Measurements from ENCODE around the gene RTRAF. TPM values are rescaled to one million over a fixed set of nuclear protein-coding genes. Genes with fewer than 3 reads are reported as not detected.

RTRAF gene
- total and polyA plus RNA-seq, 10 of the 15 experiments (the other 5 are each of a cell fraction or from before 2014, with no cell fraction given): 248 to 540 (median 368) TPM

DNA sequence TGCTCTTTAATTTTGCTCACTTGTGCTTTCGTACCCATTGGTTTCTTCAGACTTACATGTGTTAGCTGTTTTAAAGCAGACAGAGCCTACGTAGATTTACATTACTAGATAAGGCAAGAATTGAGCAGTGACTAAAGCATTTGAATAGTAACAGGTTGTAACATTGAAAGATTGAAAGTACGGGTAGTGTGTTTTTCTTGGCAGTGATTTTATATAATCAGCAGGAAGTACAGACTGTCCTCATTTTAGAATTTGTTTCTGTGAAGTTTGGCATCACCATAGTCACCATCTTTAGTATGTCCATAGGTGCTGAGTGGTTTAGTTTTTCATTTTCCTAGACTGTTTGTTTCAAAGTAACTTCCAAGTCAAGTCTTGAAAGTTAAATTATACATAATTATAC lies 14.0 kb downstream of the RTRAF start:
- no peaks in the 10 kb centered on the region for H3K79me2 ChIP-seq (ENCODE audit: control insufficient read depth, insufficient read depth, low read length)
- no peak overlapping the region for H2AFZ ChIP-seq (ENCODE audit: control insufficient read depth, low read depth, low read length)
- CTCF ChIA-PET: interaction anchor here (0.6 to 2.1 kb wide), 3 partner anchors 8 to 742 kb away, joined by 3 to 12 read pairs (median 3); no protein-coding TSS in a partner anchor
- BruUV-seq (replicated peaks): no TSS peak
- no peak overlapping the region for H3K9ac ChIP-seq (ENCODE audit: control insufficient read depth, insufficient read depth, low read length)
- no peak overlapping the region for H3K4me2 ChIP-seq (ENCODE audit: control insufficient read depth, insufficient read depth)
- POLR2A ChIA-PET: no interaction called here
- intact Hi-C loops (cut with micrococcal nuclease; ENCODE audit: unreplicated experiment): no loop called here
- no peaks in the 10 kb centered on the region for H3K9me3 ChIP-seq (replicated peaks; ENCODE audit: control insufficient read depth, insufficient read depth, low read length)
- RAD21 ChIA-PET (ENCODE audit: unreplicated experiment): no interaction called here
- FAIRE-seq (no peak), ATAC-seq (no peak), DNase-seq (ENCODE audit: low read depth, low spot score) (no peak)
- in situ Hi-C loops (cut with MboI): no loop called here
- H3K4me3 ChIP-seq: no peak overlapping the region
- H3K27me3 ChIP-seq (replicated peaks in 1 of 2; ENCODE audit: control insufficient read depth in 2 of 2, insufficient read depth in 2 of 2, low read length in 1 of 2): no peaks in the 10 kb centered on the region
- SMC1A ChIA-PET (ENCODE audit: uncharacterized antibody, unreplicated experiment): interaction anchor here (6.1 kb wide), 1 partner anchor 9 kb away, joined by 33 read pairs; no protein-coding TSS in a partner anchor
- H3K27ac ChIP-seq (ENCODE audit: control insufficient read depth, insufficient read depth): no peak overlapping the region
- H3K4me1 ChIP-seq (ENCODE audit: control insufficient read depth, insufficient read depth, low read length): no peaks in the 10 kb centered on the region
- no peaks in the 10 kb centered on the region; the same call in 1 of the 2 replicates for H4K20me1 ChIP-seq (ENCODE audit: control insufficient read depth, insufficient read depth)
- 97% methylated on average over 3 of the region's 3 CpGs for WGBS (ENCODE audit: insufficient coverage, insufficient replicate concordance, low lambda C conversion rate, missing lambda C conversion rate)
- H3K36me3 ChIP-seq (ENCODE audit: control insufficient read depth in 2 of 2, insufficient read depth in 2 of 2, low read length in 1 of 2): peaks cover 11 to 48% of the 10 kb centered on the region in 2 experiments
- TF ChIP-seq BCLAF1 (IDR thresholded peaks at IDR 0.05) (no peak), LARP7 (IDR thresholded peaks at IDR 0.05) (no peak), STAT1 (conservative IDR thresholded peaks at IDR 0.05) (no peak), SREBF1 (IDR thresholded peaks at IDR 0.05; ENCODE audit: low read length) (no peak), JUNB (IDR thresholded peaks at IDR 0.05) (no peak), NFXL1 (IDR thresholded peaks at IDR 0.05; ENCODE audit: borderline replicate concordance) (no peak), ZZZ3 (IDR thresholded peaks at IDR 0.05; ENCODE audit: control insufficient read depth, insufficient read length, low read depth) (no peak), ASH2L (IDR thresholded peaks at IDR 0.05; ENCODE audit: borderline replicate concordance, low read depth) (no peak), E4F1 (IDR thresholded peaks at IDR 0.05; ENCODE audit: borderline replicate concordance, partially characterized antibody) (no peak)
- TF ChIP-seq, protein P1, sequence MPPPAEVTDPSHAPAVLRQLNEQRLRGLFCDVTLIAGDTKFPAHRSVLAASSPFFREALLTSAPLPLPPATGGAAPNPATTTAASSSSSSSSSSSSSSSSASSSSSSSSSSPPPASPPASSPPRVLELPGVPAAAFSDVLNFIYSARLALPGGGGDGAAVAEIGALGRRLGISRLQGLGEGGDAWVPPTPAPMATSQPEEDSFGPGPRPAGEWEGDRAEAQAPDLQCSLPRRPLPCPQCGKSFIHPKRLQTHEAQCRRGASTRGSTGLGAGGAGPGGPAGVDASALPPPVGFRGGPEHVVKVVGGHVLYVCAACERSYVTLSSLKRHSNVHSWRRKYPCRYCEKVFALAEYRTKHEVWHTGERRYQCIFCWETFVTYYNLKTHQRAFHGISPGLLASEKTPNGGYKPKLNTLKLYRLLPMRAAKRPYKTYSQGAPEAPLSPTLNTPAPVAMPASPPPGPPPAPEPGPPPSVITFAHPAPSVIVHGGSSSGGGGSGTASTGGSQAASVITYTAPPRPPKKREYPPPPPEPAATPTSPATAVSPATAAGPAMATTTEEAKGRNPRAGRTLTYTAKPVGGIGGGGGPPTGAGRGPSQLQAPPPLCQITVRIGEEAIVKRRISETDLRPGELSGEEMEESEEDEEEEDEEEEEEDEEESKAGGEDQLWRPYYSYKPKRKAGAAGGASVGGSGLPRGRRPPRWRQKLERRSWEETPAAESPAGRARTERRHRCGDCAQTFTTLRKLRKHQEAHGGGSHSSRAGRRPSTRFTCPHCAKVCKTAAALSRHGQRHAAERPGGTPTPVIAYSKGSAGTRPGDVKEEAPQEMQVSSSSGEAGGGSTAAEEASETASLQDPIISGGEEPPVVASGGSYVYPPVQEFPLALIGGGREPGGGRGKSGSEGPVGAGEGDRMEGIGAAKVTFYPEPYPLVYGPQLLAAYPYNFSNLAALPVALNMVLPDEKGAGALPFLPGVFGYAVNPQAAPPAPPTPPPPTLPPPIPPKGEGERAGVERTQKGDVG (CRISPR knock-in tag; IDR thresholded peaks at IDR 0.05): no peak
- TF ChIP-seq, protein P2, sequence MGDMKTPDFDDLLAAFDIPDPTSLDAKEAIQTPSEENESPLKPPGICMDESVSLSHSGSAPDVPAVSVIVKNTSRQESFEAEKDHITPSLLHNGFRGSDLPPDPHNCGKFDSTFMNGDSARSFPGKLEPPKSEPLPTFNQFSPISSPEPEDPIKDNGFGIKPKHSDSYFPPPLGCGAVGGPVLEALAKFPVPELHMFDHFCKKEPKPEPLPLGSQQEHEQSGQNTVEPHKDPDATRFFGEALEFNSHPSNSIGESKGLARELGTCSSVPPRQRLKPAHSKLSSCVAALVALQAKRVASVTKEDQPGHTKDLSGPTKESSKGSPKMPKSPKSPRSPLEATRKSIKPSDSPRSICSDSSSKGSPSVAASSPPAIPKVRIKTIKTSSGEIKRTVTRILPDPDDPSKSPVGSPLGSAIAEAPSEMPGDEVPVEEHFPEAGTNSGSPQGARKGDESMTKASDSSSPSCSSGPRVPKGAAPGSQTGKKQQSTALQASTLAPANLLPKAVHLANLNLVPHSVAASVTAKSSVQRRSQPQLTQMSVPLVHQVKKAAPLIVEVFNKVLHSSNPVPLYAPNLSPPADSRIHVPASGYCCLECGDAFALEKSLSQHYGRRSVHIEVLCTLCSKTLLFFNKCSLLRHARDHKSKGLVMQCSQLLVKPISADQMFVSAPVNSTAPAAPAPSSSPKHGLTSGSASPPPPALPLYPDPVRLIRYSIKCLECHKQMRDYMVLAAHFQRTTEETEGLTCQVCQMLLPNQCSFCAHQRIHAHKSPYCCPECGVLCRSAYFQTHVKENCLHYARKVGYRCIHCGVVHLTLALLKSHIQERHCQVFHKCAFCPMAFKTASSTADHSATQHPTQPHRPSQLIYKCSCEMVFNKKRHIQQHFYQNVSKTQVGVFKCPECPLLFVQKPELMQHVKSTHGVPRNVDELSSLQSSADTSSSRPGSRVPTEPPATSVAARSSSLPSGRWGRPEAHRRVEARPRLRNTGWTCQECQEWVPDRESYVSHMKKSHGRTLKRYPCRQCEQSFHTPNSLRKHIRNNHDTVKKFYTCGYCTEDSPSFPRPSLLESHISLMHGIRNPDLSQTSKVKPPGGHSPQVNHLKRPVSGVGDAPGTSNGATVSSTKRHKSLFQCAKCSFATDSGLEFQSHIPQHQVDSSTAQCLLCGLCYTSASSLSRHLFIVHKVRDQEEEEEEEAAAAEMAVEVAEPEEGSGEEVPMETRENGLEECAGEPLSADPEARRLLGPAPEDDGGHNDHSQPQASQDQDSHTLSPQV (IDR thresholded peaks at IDR 0.05): no peak
